Neural cell (in vitro differentiated cells): Measurements from ENCODE around the gene KCNIP4. TPM values are rescaled to one million over a fixed set of nuclear protein-coding genes. Genes with fewer than 3 reads are reported as not detected.

Experiments used
- H2AFZ ChIP-seq: fragments of 200-600, 300-800 bp; sonication (generic), shearing (Covaris generic); 2 replicates; pipeline ENCODE4 v1.6.0; 2014; ENCODE audit warnings: low read depth, mild to moderate bottlenecking, antibody characterized with exemption, low read length, moderate library complexity
- H3F3A ChIP-seq: fragments of 200-600 bp; shearing (Covaris generic); 2 replicates; pipeline ENCODE4 v1.6.1; 2016; ENCODE audit warnings: mild to moderate bottlenecking, moderate library complexity, mixed read lengths, antibody characterized with exemption, low read length; ENCODE audit not compliant: insufficient read depth, poor library complexity, severe bottlenecking
- H3K27ac ChIP-seq: fragments of 200-600, 300-800 bp; sonication (generic), shearing (Covaris generic); 2 replicates; pipeline ENCODE4 v1.5.1; 2014; ENCODE audit warnings: mild to moderate bottlenecking, low read length, moderate library complexity
- H3K27me3 ChIP-seq: fragments of 300-800, 200-600 bp; sonication (generic), shearing (Covaris generic); 2 replicates; pipeline ENCODE4 v1.6.0; 2014; ENCODE audit warnings: mild to moderate bottlenecking, low read depth, low read length, moderate library complexity; ENCODE audit not compliant: insufficient read depth
- H3K36me3 ChIP-seq: fragments of 300-800, 200-600 bp; sonication (generic), shearing (Covaris generic); 2 replicates; pipeline ENCODE4 v1.5.1; 2014; ENCODE audit warnings: mild to moderate bottlenecking, antibody characterized with exemption, low read length, moderate library complexity; ENCODE audit not compliant: insufficient read depth
- H3K4me2 ChIP-seq: fragments of 300-800, 200-600 bp; sonication (generic), shearing (Covaris generic); 2 replicates; pipeline ENCODE4 v1.6.0; 2014; ENCODE audit warnings: mild to moderate bottlenecking, low read length
- H3K4me3 ChIP-seq: fragments of 300-800, 200-600 bp; sonication (generic), shearing (Covaris generic); 2 replicates; pipeline ENCODE4 v1.5.1; 2014; ENCODE audit warnings: mild to moderate bottlenecking, low read length, moderate library complexity
- H3K79me2 ChIP-seq: fragments of 200-600 bp; shearing (Covaris generic); replicated peaks from 2 replicates; pipeline ENCODE4 v1.6.0; 2014; ENCODE audit warnings: mild to moderate bottlenecking, low read length, moderate library complexity; ENCODE audit not compliant: insufficient read depth
- H3K9ac ChIP-seq: fragments of 300-800, 200-600 bp; sonication (generic), shearing (Covaris generic); 2 replicates; pipeline ENCODE4 v1.6.1; 2016; ENCODE audit warnings: mild to moderate bottlenecking, low read length, mixed read lengths
- H3K9me2 ChIP-seq: fragments of 200-600 bp; shearing (Covaris generic); 2 replicates; pipeline ENCODE4 v1.6.1; 2016; ENCODE audit warnings: mild to moderate bottlenecking, low read length, mixed read lengths; ENCODE audit not compliant: insufficient read depth
- H3K9me3 ChIP-seq: fragments of 200-600, 300-800 bp; sonication (generic), shearing (Covaris generic); 2 replicates; pipeline ENCODE4 v1.6.1; 2016; ENCODE audit warnings: mild to moderate bottlenecking, mixed run types, low read length, moderate library complexity, mixed read lengths
- H4K20me1 ChIP-seq: fragments of 200-600 bp; shearing (Covaris generic); 2 replicates; pipeline ENCODE4 v1.6.1; 2016; ENCODE audit warnings: mild to moderate bottlenecking, mixed run types; ENCODE audit not compliant: insufficient read depth
- EP300 ChIP-seq: fragments of 450-650 bp; conservative IDR thresholded peaks from 2 replicates; pipeline ENCODE4 v1.6.1; 2014; ENCODE audit warnings: antibody characterized with exemption, mild to moderate bottlenecking, moderate library complexity; ENCODE audit not compliant: poor library complexity, severe bottlenecking
- EZH2 ChIP-seq: fragments of 200-600, 300-800 bp; shearing (Covaris generic), sonication (generic); IDR thresholded peaks from 2 replicates; pipeline ENCODE4 v1.6.1; 2014; ENCODE audit warnings: antibody characterized with exemption, low read length, borderline replicate concordance, mild to moderate bottlenecking; ENCODE audit not compliant: insufficient read depth, poor library complexity, severe bottlenecking
- MXI1 ChIP-seq: fragments of 450-650 bp; conservative IDR thresholded peaks from 2 replicates; pipeline ENCODE4 v1.6.1; 2014; ENCODE audit warnings: antibody characterized with exemption, mild to moderate bottlenecking; ENCODE audit not compliant: poor library complexity, severe bottlenecking
- POLR2AphosphoS5 ChIP-seq: IDR thresholded peaks from 2 replicates; pipeline ENCODE4 v1.6.1; 2012
- RAD21 ChIP-seq: fragments of 450-650 bp; conservative IDR thresholded peaks from 2 replicates; pipeline ENCODE4 v1.6.1; 2014; ENCODE audit warnings: antibody characterized with exemption, mild to moderate bottlenecking, moderate library complexity
- SMC3 ChIP-seq: fragments of 450-650 bp; conservative IDR thresholded peaks from 2 replicates; pipeline ENCODE4 v1.6.1; 2014; ENCODE audit warnings: antibody characterized with exemption, mild to moderate bottlenecking, moderate library complexity; ENCODE audit not compliant: poor library complexity
- TAF1 ChIP-seq: IDR thresholded peaks from 2 replicates; pipeline ENCODE4 v1.6.1; 2012; ENCODE audit warnings: low read depth
- polyA plus RNA-seq: library from polyadenylated mRNA; depleted of rRNA; stranded (reverse); fragments of >200 nt; gene quantifications from 2 replicates; pipeline ENCODE4 v1.2.3, GENCODE V29; 2014
- TF ChIP-seq, protein P1 (sequence below): IDR thresholded peaks from 2 replicates; pipeline ENCODE4 v1.6.1; 2012; ENCODE audit warnings: borderline replicate concordance
- TF ChIP-seq, protein P2 (sequence below): fragments of 450-650 bp; IDR thresholded peaks from 2 replicates; pipeline ENCODE4 v1.5.1; 2014; ENCODE audit warnings: antibody characterized with exemption, mild to moderate bottlenecking, moderate library complexity; ENCODE audit not compliant: poor library complexity, severe bottlenecking

KCNIP4 gene
- polyA plus RNA-seq, 1 donor from 2014 or later: 22.8 TPM

DNA sequence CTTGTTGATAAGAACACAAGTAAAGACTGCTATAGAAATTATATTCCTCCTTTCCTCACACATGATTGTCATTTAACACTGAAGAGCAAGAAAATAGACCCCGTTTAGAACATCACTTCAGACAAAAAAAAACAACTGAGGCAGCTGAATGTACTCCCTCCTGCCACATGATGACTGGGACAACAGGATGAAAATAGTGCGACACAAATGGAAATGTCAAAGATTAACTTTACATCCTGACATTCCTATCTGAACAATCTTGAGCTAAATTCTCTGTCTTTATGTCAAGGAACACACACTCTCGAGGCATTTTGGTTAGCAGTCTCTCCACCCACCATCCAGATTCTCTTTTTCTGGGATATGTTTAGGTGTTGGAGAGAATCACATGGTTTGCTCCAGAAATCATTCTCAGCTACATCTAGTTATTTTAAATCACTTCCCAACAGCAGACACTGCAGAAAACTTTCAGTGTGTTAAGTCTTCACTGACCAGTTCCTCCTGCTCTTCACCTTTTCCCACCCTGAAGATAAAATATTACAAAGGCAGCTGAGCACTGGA is 16.3 kb upstream of the KCNIP4 start:
- Histone ChIP-seq H3K27me3 (no peaks in the 10 kb centered on the region), H3K4me2 (no peak overlapping the region), H3K79me2 (no peaks in the 10 kb centered on the region), H3K36me3 (no peaks in the 10 kb centered on the region), H3K9ac (no peak overlapping the region), H2AFZ (no peak overlapping the region), H3K9me2 (no peaks in the 10 kb centered on the region), H3K4me3 (no peak overlapping the region), H3F3A (no peaks in the 10 kb centered on the region), H4K20me1 (no peaks in the 10 kb centered on the region), H3K9me3 (no peaks in the 10 kb centered on the region), H3K27ac (peak overlapping the region; percentile 30)
- TF ChIP-seq, protein P1, sequence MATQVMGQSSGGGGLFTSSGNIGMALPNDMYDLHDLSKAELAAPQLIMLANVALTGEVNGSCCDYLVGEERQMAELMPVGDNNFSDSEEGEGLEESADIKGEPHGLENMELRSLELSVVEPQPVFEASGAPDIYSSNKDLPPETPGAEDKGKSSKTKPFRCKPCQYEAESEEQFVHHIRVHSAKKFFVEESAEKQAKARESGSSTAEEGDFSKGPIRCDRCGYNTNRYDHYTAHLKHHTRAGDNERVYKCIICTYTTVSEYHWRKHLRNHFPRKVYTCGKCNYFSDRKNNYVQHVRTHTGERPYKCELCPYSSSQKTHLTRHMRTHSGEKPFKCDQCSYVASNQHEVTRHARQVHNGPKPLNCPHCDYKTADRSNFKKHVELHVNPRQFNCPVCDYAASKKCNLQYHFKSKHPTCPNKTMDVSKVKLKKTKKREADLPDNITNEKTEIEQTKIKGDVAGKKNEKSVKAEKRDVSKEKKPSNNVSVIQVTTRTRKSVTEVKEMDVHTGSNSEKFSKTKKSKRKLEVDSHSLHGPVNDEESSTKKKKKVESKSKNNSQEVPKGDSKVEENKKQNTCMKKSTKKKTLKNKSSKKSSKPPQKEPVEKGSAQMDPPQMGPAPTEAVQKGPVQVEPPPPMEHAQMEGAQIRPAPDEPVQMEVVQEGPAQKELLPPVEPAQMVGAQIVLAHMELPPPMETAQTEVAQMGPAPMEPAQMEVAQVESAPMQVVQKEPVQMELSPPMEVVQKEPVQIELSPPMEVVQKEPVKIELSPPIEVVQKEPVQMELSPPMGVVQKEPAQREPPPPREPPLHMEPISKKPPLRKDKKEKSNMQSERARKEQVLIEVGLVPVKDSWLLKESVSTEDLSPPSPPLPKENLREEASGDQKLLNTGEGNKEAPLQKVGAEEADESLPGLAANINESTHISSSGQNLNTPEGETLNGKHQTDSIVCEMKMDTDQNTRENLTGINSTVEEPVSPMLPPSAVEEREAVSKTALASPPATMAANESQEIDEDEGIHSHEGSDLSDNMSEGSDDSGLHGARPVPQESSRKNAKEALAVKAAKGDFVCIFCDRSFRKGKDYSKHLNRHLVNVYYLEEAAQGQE: peak; percentile 63
- TF ChIP-seq EZH2: no peak
- peak; percentile 32 for TF ChIP-seq POLR2AphosphoS5
- TF ChIP-seq EP300: peak; percentile 85
- TF ChIP-seq TAF1: no peak
- TF ChIP-seq RAD21: no peak

DNA sequence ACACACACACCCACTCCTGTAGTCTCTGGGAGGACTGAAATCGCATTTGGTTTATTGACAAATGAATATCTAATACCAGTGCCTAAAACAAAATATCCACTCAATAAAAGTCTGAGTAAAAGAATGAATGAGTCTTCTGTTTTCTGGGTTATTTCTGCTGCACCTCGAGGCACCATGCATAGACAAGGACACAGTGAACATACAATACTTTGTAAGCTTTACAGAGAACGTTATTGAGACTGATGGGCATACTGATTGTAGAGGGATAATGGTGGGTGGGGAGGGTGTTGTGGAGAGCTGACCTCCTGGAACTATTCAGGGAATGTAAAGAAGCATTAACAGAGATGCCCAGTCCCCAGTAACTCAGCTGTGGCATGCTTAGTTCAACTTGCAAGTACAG is 14.1 kb upstream of the KCNIP4 start:
- Histone ChIP-seq H3K27ac (no peak overlapping the region), H3K4me2 (no peak overlapping the region), H2AFZ (no peak overlapping the region), H3K79me2 (no peaks in the 10 kb centered on the region), H3K9ac (no peak overlapping the region), H3K9me3 (no peaks in the 10 kb centered on the region), H4K20me1 (no peaks in the 10 kb centered on the region), H3K36me3 (no peaks in the 10 kb centered on the region), H3F3A (no peaks in the 10 kb centered on the region), H3K4me3 (no peak overlapping the region), H3K27me3 (no peaks in the 10 kb centered on the region), H3K9me2 (no peaks in the 10 kb centered on the region)
- no peak for TF ChIP-seq EP300
- no peak for TF ChIP-seq RAD21
- TF ChIP-seq POLR2AphosphoS5: no peak
- no peak for TF ChIP-seq MXI1
- no peak for TF ChIP-seq EZH2
- TF ChIP-seq, protein P1: no peak
- TF ChIP-seq SMC3: no peak
- TF ChIP-seq, protein P2, sequence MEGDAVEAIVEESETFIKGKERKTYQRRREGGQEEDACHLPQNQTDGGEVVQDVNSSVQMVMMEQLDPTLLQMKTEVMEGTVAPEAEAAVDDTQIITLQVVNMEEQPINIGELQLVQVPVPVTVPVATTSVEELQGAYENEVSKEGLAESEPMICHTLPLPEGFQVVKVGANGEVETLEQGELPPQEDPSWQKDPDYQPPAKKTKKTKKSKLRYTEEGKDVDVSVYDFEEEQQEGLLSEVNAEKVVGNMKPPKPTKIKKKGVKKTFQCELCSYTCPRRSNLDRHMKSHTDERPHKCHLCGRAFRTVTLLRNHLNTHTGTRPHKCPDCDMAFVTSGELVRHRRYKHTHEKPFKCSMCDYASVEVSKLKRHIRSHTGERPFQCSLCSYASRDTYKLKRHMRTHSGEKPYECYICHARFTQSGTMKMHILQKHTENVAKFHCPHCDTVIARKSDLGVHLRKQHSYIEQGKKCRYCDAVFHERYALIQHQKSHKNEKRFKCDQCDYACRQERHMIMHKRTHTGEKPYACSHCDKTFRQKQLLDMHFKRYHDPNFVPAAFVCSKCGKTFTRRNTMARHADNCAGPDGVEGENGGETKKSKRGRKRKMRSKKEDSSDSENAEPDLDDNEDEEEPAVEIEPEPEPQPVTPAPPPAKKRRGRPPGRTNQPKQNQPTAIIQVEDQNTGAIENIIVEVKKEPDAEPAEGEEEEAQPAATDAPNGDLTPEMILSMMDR: no peak
